COR-L47 (cell line): Measurements from ENCODE around the gene FRAS1.
"Not testable (repeated sequence)": the region's sequence is repeated elsewhere in the genome, so short reads cannot be mapped to it uniquely, and the experiment has no call there.

Source experiments
- DNase-seq: peaks from one replicate; lab custom pipeline; 2025; lab: John Stamatoyannopoulos, UW

Gene FRAS1

GRCh38 chr4:78057135-78057599 is at the start of gene FRAS1:
Gene FRAS1, plus strand, starts transcription at chr4:78057323. Its CDS starts 687 bp downstream, at chr4:78058010.
- peak; percentile 42 for DNase-seq

- not testable (repeated sequence) for DNase-seq
These were observed 46.1 kb upstream of the FRAS1 start for GRCh38 chr4:78011003-78011402.

GRCh38 chr4:78014889-78015886 is 41.9 kb upstream of the FRAS1 start:
- DNase-seq, result no peak

- no peak for DNase-seq
These were observed 38.7 kb upstream of the FRAS1 start for GRCh38 chr4:78018271-78019049.

GRCh38 chr4:78019414-78019813 is 37.7 kb upstream of the FRAS1 start:
- no peak for DNase-seq

GRCh38 chr4:78020677-78021076 is 36.4 kb upstream of the FRAS1 start:
- no peak for DNase-seq

- DNase-seq, result no peak
These were observed 34.6 kb upstream of the FRAS1 start for GRCh38 chr4:78022517-78022916.

- no peak for DNase-seq
These were observed 33.0 kb upstream of the FRAS1 start for GRCh38 chr4:78024085-78024484.

- no peak for DNase-seq
These were observed 32.5 kb upstream of the FRAS1 start for GRCh38 chr4:78024576-78025091.

GRCh38 chr4:78031417-78031950 is 25.6 kb upstream of the FRAS1 start:
- DNase-seq, result no peak

- peak; percentile 93 for DNase-seq
These were observed 24.7 kb upstream of the FRAS1 start for GRCh38 chr4:78032446-78032845.

GRCh38 chr4:78032929-78033328 is 24.2 kb upstream of the FRAS1 start:
- DNase-seq, result no peak

GRCh38 chr4:78033861-78034260 is 23.3 kb upstream of the FRAS1 start:
- no peak for DNase-seq

GRCh38 chr4:78038704-78039103 is 18.4 kb upstream of the FRAS1 start:
- no peak for DNase-seq

GRCh38 chr4:78039678-78040077 is 17.4 kb upstream of the FRAS1 start:
- DNase-seq, result no peak

- DNase-seq, result no peak
These were observed 16.7 kb upstream of the FRAS1 start for GRCh38 chr4:78040431-78040830.

GRCh38 chr4:78047366-78047765 is 9.8 kb upstream of the FRAS1 start:
- DNase-seq, result no peak

- DNase-seq, result peak; percentile 84
These were observed 626 bp upstream of the FRAS1 start for GRCh38 chr4:78056265-78057129.

GRCh38 chr4:78057600-78058550 is 752 bp downstream of the FRAS1 start:
- DNase-seq, result peak; percentile 24
